ENCODE data around the gene ADGRV1.
"Not testable (repeated sequence)": the region's sequence is repeated elsewhere in the genome, so short reads cannot be mapped to it uniquely, and the experiment has no call there.

ADGRV1 gene

DNA sequence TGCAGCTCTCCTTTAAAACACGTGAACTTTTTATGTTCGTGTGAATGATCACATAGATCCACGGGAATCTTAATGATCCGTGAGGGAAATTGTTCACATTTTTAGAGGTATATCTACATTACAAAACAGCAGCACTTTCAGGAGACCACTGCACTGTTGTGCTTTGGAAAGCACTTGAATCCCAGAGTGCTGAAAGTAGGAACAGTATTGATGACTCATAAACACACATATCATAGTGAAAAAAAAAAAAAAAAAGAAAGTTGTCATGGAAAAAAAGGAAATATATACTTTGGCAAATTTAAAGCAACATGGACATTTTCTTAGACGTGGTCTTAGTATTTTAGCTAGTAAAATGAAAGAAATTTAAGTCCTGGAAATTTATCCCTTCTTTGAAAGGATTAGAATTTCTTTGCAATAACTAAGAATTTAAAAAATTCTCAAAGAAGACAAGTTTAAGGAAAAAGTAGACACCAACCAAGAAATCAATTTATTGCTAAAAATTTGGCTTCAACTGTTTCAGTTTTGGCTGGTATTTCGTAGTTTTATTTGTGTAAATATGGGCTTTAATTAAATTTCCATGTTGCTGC lies 55.4 kb downstream of the ADGRV1 start:
- Histone ChIP-seq H3K4me3 (ENCODE audit: low read length) (no peak overlapping the region), H3K4me1 (ENCODE audit: control insufficient read depth, insufficient read depth, low read length) (no peaks in the 10 kb centered on the region), H3K36me3 (ENCODE audit: control insufficient read depth, insufficient read depth, low read length) (no peaks in the 10 kb centered on the region), H3K27me3 (ENCODE audit: control insufficient read depth, insufficient read depth, low read length) (no peaks in the 10 kb centered on the region), H3K9ac (ENCODE audit: low read length) (no peak overlapping the region), H3K9me3 (ENCODE audit: control insufficient read depth, low read length) (no peaks in the 10 kb centered on the region)

DNA sequence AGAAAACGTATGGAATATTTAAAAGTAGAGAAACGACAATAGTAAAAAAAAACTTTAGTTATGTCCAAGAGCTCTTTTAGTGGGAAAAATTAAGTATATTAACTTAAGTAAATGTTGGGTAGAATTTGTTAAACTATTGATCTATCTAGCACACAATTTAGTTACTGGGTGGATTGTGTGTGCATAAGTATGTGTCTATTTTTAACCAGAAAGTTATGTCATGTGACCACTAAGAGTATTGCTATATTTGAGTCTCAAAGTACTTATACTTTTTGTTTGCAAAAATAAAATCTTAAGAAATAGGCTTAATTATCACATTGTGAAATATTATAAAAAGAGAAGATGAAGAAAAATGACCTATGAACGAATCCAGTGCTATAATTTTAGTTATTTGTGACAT lies 56.8 kb downstream of the ADGRV1 start:
- Histone ChIP-seq H3K4me1 (ENCODE audit: control insufficient read depth, insufficient read depth, low read length) (no peaks in the 10 kb centered on the region), H3K27me3 (ENCODE audit: control insufficient read depth, insufficient read depth, low read length) (no peaks in the 10 kb centered on the region), H3K36me3 (ENCODE audit: control insufficient read depth, insufficient read depth, low read length) (no peaks in the 10 kb centered on the region), H3K9ac (ENCODE audit: low read length) (no peak overlapping the region), H3K4me3 (ENCODE audit: low read length) (no peak overlapping the region), H3K9me3 (ENCODE audit: control insufficient read depth, low read length) (no peaks in the 10 kb centered on the region)

DNA sequence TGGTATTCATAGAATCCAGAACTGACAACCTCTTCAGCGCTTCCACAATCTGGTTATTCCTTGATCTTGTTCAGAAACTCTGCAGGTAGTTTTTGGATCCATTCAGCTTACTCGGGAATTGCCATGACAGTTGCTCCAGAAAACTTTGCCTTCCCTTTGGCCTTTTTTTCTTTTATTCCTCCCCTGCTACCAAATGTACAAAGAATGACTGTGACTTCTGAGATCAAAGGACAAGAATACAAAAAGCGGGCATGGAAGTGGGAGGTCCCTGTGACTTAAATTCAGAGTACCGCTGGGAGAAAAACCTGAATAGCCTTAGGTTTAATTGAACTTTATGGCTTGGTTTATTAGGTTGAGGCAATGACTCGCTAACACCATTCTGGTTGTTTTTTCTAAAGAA lies 59.5 kb downstream of the ADGRV1 start:
- Histone ChIP-seq H3K9ac (ENCODE audit: low read length) (no peak overlapping the region), H3K36me3 (ENCODE audit: control insufficient read depth, insufficient read depth, low read length) (no peaks in the 10 kb centered on the region), H3K4me1 (ENCODE audit: control insufficient read depth, insufficient read depth, low read length) (no peaks in the 10 kb centered on the region), H3K4me3 (ENCODE audit: low read length) (no peak overlapping the region), H3K9me3 (ENCODE audit: control insufficient read depth, low read length) (no peaks in the 10 kb centered on the region), H3K27me3 (ENCODE audit: control insufficient read depth, insufficient read depth, low read length) (no peaks in the 10 kb centered on the region)

DNA sequence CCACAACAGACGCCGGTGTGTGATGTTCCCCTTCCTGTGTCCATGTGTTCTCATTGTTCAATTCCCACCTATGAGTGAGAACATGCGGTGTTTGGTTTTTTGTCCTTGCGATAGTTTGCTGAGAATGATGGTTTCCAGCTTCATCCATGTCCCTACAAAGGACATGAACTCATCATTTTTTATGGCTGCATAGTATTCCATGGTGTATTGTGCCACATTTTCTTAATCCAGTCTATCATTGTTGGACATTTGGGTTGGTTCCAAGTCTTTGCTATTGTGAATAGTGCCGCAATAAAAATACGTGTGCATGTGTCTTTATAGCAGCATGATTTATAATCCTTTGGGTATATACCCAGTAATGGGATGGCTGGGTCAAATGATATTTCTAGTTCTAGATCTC lies 61.2 kb downstream of the ADGRV1 start:
- not testable (repeated sequence) for H3K9ac ChIP-seq (ENCODE audit: low read length); H3K27me3 ChIP-seq (ENCODE audit: control insufficient read depth, insufficient read depth, low read length); H3K4me1 ChIP-seq (ENCODE audit: control insufficient read depth, insufficient read depth, low read length); H3K9me3 ChIP-seq (ENCODE audit: control insufficient read depth, low read length); H3K4me3 ChIP-seq (ENCODE audit: low read length); H3K36me3 ChIP-seq (ENCODE audit: control insufficient read depth, insufficient read depth, low read length)

DNA sequence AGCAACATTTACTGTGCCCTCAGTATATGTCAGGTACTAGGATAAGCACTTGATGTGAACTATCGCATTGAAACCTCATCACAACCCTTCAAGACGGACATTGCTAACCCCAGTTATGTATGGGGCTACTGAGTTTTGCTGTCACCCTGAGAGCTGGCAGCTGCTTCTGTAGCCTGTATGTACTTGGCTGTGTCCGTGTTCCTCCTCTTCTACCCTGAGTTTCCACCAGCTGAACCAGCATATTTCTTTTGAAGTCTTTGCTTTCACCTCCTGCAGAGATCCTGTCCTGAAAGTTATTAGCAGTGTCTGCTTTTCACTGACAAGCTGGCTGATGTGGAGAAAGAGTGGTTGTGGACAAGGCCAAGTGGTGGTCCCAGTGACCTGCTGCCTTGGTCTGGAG lies 63.3 kb downstream of the ADGRV1 start:
- Histone ChIP-seq H3K9ac (ENCODE audit: low read length) (no peak overlapping the region), H3K4me3 (ENCODE audit: low read length) (no peak overlapping the region), H3K27me3 (ENCODE audit: control insufficient read depth, insufficient read depth, low read length) (no peaks in the 10 kb centered on the region), H3K9me3 (ENCODE audit: control insufficient read depth, low read length) (no peaks in the 10 kb centered on the region), H3K4me1 (ENCODE audit: control insufficient read depth, insufficient read depth, low read length) (no peaks in the 10 kb centered on the region), H3K36me3 (ENCODE audit: control insufficient read depth, insufficient read depth, low read length) (no peaks in the 10 kb centered on the region)

DNA sequence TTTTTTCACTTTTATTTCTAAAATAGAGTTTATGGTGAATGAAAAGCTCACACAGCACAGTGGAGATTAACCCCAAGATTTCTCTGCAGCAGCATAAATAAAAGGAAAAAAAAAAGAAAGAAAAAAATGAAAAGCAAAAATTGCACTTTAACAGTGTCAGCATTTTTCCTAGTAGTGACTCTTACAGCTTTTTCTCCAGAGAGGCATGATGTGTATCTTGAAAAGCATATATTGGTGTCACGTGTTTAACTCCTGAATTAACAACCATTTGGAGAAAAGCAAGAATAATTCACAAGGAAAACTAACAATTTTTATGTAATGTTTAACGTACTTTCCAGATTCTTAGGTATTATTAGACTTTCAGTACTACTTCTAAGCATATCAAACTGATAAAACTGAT lies 67.9 kb downstream of the ADGRV1 start:
- Histone ChIP-seq H3K9me3 (ENCODE audit: control insufficient read depth, low read length) (no peaks in the 10 kb centered on the region), H3K36me3 (ENCODE audit: control insufficient read depth, insufficient read depth, low read length) (no peaks in the 10 kb centered on the region), H3K4me3 (ENCODE audit: low read length) (no peak overlapping the region), H3K4me1 (ENCODE audit: control insufficient read depth, insufficient read depth, low read length) (no peaks in the 10 kb centered on the region), H3K9ac (ENCODE audit: low read length) (no peak overlapping the region), H3K27me3 (ENCODE audit: control insufficient read depth, insufficient read depth, low read length) (no peaks in the 10 kb centered on the region)

DNA sequence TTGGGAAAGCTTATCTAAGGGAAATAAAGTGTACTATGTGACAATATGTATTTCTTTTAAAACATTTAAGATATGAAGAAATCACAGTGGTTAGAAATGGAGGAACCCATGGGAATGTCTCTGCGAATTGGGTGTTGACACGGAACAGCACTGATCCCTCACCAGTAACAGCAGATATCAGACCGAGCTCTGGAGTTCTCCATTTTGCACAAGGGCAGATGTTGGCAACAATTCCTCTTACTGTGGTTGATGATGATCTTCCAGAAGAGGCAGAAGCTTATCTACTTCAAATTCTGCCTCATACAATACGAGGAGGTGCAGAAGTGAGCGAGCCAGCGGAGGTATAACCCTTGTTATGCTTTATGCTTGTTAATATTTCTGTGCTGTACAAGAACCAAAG lies 69.9 kb downstream of the ADGRV1 start:
- H3K36me3 ChIP-seq (ENCODE audit: control insufficient read depth, insufficient read depth, low read length): no peaks in the 10 kb centered on the region
- no peak overlapping the region for H3K4me3 ChIP-seq (ENCODE audit: low read length)
- no peaks in the 10 kb centered on the region for H3K9me3 ChIP-seq (ENCODE audit: control insufficient read depth, low read length)
- H3K27me3 ChIP-seq (ENCODE audit: control insufficient read depth, insufficient read depth, low read length): no peaks in the 10 kb centered on the region
- no peak overlapping the region for H3K9ac ChIP-seq (ENCODE audit: low read length)
- no peaks in the 10 kb centered on the region for H3K4me1 ChIP-seq (ENCODE audit: control insufficient read depth, insufficient read depth, low read length)

DNA sequence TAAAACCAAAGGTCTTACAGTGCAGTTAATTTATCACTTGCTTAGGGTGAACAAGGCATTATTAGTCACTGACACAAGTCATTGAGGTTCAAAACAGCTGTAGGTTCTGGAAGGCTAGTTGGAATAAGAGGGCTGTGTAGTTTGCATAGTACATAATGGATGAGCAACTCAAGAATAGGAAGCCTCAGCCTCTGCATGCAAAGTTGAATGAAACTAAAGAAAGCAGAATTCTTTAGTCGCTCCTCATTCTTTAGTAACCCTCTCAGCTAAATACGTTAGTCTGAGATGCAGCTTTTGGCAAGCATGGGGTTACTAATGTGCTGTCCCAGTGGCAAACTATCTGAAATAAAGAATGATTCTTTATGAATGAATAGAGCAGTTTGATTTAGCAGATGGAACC lies 74.2 kb downstream of the ADGRV1 start:
- Histone ChIP-seq H3K27me3 (ENCODE audit: control insufficient read depth, insufficient read depth, low read length) (no peaks in the 10 kb centered on the region), H3K9ac (ENCODE audit: low read length) (no peak overlapping the region), H3K4me1 (ENCODE audit: control insufficient read depth, insufficient read depth, low read length) (no peaks in the 10 kb centered on the region), H3K9me3 (ENCODE audit: control insufficient read depth, low read length) (no peaks in the 10 kb centered on the region), H3K36me3 (ENCODE audit: control insufficient read depth, insufficient read depth, low read length) (no peaks in the 10 kb centered on the region), H3K4me3 (ENCODE audit: low read length) (no peak overlapping the region)

DNA sequence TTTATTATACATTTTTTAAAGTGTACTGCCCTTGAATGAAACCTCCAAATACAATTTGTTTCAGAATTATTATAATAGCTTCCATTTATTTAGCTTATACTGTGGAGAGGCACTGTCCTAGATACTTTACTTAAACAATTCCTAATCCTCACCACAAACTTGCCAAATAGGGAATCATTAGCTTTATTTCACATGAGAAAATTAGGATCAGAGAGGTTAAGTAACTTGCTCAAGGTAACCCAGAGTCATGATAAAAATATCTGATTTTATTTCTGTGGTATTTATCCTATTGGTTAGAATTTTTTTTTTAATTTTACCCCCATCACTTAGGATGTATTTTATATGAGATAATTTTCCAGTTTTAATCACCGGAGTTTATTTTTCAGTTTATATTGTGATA lies 78.4 kb downstream of the ADGRV1 start:
- Histone ChIP-seq H3K4me1 (ENCODE audit: control insufficient read depth, insufficient read depth, low read length) (no peaks in the 10 kb centered on the region), H3K27me3 (ENCODE audit: control insufficient read depth, insufficient read depth, low read length) (no peaks in the 10 kb centered on the region), H3K9ac (ENCODE audit: low read length) (no peak overlapping the region), H3K4me3 (ENCODE audit: low read length) (no peak overlapping the region), H3K36me3 (ENCODE audit: control insufficient read depth, insufficient read depth, low read length) (no peaks in the 10 kb centered on the region), H3K9me3 (ENCODE audit: control insufficient read depth, low read length) (no peaks in the 10 kb centered on the region)

DNA sequence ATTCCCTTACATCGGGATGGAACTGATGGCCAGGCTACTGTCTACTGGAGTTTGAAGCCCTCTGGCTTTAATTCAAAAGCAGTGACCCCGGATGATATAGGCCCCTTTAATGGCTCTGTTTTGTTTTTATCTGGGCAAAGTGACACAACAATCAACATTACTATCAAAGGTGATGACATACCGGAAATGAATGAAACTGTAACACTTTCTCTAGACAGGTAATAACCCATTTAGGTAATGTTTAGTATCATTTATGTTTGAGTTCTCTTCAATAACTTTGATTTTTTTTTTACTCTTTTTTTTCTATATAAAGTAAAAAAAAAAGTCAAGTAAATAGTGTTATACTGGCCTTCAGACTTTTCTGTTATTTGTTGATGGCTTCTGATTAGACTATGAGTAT lies 79.1 kb downstream of the ADGRV1 start:
- H3K9me3 ChIP-seq (ENCODE audit: control insufficient read depth, low read length): no peaks in the 10 kb centered on the region
- H3K4me1 ChIP-seq (ENCODE audit: control insufficient read depth, insufficient read depth, low read length): no peaks in the 10 kb centered on the region
- H3K36me3 ChIP-seq (ENCODE audit: control insufficient read depth, insufficient read depth, low read length): no peaks in the 10 kb centered on the region
- H3K9ac ChIP-seq (ENCODE audit: low read length): no peak overlapping the region
- no peak overlapping the region for H3K4me3 ChIP-seq (ENCODE audit: low read length)
- H3K27me3 ChIP-seq (ENCODE audit: control insufficient read depth, insufficient read depth, low read length): no peaks in the 10 kb centered on the region

DNA sequence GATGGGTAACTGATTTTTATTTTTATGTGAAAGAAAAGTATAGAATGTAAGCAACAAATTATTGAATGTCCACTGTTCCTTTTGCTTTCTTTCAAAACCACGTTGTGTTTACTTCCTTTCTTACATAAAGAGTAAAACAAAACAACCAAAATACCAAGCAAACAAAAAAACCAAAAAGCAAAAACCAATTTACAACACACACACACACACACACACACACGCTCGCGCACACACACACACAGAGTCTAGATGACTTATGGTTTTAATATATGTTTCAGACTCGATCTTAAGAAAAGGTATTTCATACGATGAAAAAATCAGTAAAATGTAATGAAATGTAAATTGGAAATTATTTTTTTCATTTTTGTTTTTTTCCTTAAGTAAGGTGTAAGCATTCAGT lies 80.3 kb downstream of the ADGRV1 start:
- Histone ChIP-seq H3K9ac (ENCODE audit: low read length) (no peak overlapping the region), H3K36me3 (ENCODE audit: control insufficient read depth, insufficient read depth, low read length) (no peaks in the 10 kb centered on the region), H3K4me3 (ENCODE audit: low read length) (no peak overlapping the region)

DNA sequence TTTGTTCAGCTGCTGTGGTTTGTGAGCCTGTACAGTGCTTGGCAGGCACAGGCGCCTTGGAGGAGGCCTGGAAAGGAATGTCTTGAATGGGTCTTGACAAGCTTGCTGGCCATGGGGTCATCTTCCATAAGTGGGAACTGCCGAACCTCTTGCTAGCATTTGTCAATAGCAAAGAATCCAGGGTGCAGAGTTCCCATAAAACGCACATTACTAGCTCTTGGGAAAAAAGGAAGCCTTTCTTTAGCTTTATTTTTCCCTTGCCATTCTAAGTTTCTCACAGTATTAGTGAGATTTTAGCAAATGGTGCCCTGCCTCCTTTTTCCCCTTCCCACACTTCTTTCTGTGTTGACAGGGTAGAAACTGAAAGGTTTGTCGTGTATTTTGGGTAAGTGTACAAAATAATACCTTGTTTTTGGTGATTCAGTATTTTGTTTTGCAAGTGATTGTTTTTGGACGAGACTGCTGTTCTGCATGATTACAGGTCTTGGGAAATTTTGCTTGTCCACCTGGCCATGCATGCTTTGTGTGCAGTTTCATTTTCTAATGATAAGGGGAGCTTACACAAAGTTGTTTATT lies 82.0 kb downstream of the ADGRV1 start:
- Histone ChIP-seq H3K4me3 (ENCODE audit: low read length) (no peak overlapping the region), H3K36me3 (ENCODE audit: control insufficient read depth, insufficient read depth, low read length) (no peaks in the 10 kb centered on the region), H3K27me3 (ENCODE audit: control insufficient read depth, insufficient read depth, low read length) (no peaks in the 10 kb centered on the region), H3K9ac (ENCODE audit: low read length) (no peak overlapping the region), H3K4me1 (ENCODE audit: control insufficient read depth, insufficient read depth, low read length) (no peaks in the 10 kb centered on the region), H3K9me3 (ENCODE audit: control insufficient read depth, low read length) (no peaks in the 10 kb centered on the region)

More for the DNA sequence above, 80.3 kb downstream of the ADGRV1 start:
- Histone ChIP-seq H3K27me3 (ENCODE audit: control insufficient read depth, insufficient read depth, low read length) (no peaks in the 10 kb centered on the region), H3K4me1 (ENCODE audit: control insufficient read depth, insufficient read depth, low read length) (no peaks in the 10 kb centered on the region), H3K9me3 (ENCODE audit: control insufficient read depth, low read length) (no peaks in the 10 kb centered on the region)

DNA sequence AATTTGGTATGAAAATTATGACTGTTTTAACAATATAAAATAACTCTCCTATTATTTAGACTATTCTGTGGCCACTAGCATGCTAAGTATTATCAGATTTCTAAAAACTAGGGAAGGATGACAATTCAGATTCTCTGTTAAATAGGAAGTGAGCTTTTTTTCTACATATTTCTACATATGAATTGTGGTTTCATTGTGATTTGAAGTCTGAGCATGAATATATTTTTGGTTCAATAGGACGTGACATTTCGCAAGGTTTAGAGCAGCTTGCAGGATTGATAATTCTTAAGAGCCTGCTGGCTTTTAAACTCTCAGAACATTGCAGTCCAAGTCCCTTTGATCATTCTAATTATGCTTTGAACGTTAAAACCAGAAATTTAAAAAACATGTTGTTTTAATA lies 82.9 kb downstream of the ADGRV1 start:
- no peak overlapping the region for H3K4me3 ChIP-seq (ENCODE audit: low read length)
- H3K9ac ChIP-seq (ENCODE audit: low read length): no peak overlapping the region
- H3K4me1 ChIP-seq (ENCODE audit: control insufficient read depth, insufficient read depth, low read length): no peaks in the 10 kb centered on the region
- no peaks in the 10 kb centered on the region for H3K27me3 ChIP-seq (ENCODE audit: control insufficient read depth, insufficient read depth, low read length)
- H3K9me3 ChIP-seq (ENCODE audit: control insufficient read depth, low read length): no peaks in the 10 kb centered on the region
- H3K36me3 ChIP-seq (ENCODE audit: control insufficient read depth, insufficient read depth, low read length): no peaks in the 10 kb centered on the region
